ENCODE data around the gene DLEU7. TPM values are rescaled to one million over a fixed set of nuclear protein-coding genes. Genes with fewer than 3 reads are reported as not detected.

DLEU7 gene
- total RNA-seq, 4 donors from 2014 or later = 0.49 to 0.61 TPM; not detected in 2

GRCh38 chr13:50841786-50842185 lies 1.7 kb downstream of the DLEU7 start:
- H3K4me3 ChIP-seq (ENCODE audit: low read depth, poor library complexity, severe bottlenecking) = no peak overlapping the region
- DNase-seq (ENCODE audit: low spot score in 2 of 2) = no peak
- no peak for TF ChIP-seq POLR2A (IDR thresholded peaks at IDR 0.05)
- TF ChIP-seq CTCF (IDR thresholded peaks at IDR 0.05) = no peak
- WGBS, 2 donors = 82 to 90% methylated on average over 7 of the region's 7 CpGs
- intact Hi-C loops (cut with DNase I; ENCODE audit: low total_unique reads) = no loop called here

GRCh38 chr13:50840284-50840683 lies 3.2 kb downstream of the DLEU7 start:
- intact Hi-C loops (cut with DNase I; ENCODE audit: low total_unique reads) = no loop called here
- H3K4me3 ChIP-seq (ENCODE audit: low read depth, poor library complexity, severe bottlenecking) = no peak overlapping the region
- DNase-seq (ENCODE audit: low spot score in 2 of 2) = no peak
- WGBS, 2 donors = 90 to 92% methylated on average over 3 of the region's 3 CpGs
- TF ChIP-seq CTCF (IDR thresholded peaks at IDR 0.05) (no peak), POLR2A (IDR thresholded peaks at IDR 0.05) (no peak)

DNA sequence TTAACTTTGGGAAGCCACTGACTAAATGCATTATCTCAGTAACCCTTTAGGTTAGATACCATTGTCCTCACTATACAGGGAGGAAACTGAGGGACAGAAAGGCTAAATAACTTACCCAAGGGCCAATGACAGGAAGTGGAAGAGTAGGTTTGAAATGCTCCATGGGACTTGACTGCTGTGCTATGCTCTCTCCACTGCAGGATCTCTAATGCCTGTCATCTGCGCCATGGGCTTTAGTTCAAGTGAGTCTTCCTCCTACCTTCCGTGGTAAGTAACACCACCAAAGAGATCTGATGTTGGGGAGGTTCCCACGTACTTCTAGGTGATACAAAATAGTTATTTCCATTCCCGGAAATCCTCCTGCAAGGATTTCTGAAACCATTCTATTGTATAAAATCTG lies 3.7 kb downstream of the DLEU7 start:
- TF ChIP-seq CTCF (IDR thresholded peaks at IDR 0.05) (no peak), POLR2A (IDR thresholded peaks at IDR 0.05) (no peak)
- no peak for DNase-seq (ENCODE audit: low spot score in 2 of 2)
- H3K4me3 ChIP-seq (ENCODE audit: low read depth, poor library complexity, severe bottlenecking) = no peak overlapping the region
- WGBS, 2 donors = 94 to 95% methylated on average over 4 of the region's 4 CpGs
- intact Hi-C loops (cut with DNase I; ENCODE audit: low total_unique reads) = no loop called here

DNA sequence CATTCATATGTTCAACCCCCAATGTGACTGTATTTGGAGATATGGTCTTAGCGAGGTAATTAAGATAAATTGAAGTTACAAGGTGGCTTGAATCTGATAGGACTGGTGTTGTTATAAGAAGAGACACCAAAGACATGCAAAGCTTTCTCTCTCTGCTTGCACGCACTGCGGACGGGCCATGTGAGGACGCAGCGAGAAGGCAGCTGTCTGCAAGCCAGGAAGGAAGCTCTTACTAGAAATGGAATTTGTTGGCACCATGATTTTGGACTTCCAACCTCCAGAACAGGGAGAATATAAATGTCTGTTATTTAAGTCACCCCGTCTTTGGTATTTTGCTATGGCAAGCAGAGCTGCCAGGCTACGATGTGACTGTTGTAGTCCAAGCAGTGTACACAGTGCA lies 4.8 kb downstream of the DLEU7 start:
- DNase-seq (ENCODE audit: low spot score in 2 of 2) = no peak
- 74 to 76% methylated on average over 8 of the region's 8 CpGs for WGBS, 2 donors
- no peak overlapping the region for H3K4me3 ChIP-seq (ENCODE audit: low read depth, poor library complexity, severe bottlenecking)
- TF ChIP-seq POLR2A (IDR thresholded peaks at IDR 0.05) (no peak), CTCF (IDR thresholded peaks at IDR 0.05) (no peak)
- intact Hi-C loops (cut with DNase I; ENCODE audit: low total_unique reads) = no loop called here

GRCh38 chr13:50838031-50838430 lies 5.5 kb downstream of the DLEU7 start:
- 68 to 83% methylated on average over 5 of the region's 5 CpGs for WGBS, 2 donors
- intact Hi-C loops (cut with DNase I; ENCODE audit: low total_unique reads) = no loop called here
- TF ChIP-seq POLR2A (IDR thresholded peaks at IDR 0.05) (no peak), CTCF (IDR thresholded peaks at IDR 0.05) (no peak)

DNA sequence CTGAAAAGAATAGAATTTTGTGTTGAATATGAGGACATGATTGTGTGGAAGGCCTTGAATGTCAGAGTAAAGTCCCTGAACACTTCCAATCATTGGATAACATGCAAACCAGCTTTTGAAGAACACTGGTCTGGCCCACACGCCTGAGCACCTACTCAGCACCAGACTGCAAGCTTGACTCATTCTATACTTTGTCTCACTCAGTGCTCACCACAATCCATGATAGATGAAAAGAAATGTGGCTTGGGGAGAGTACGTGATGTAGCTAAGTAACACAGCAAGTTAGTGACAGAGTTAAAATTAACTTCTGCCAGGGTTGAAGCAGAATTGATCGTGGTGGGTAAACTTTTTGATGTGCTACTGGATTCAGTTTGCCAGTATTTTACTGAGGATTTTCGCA lies 12.0 kb downstream of the DLEU7 start:
- H3K4me3 ChIP-seq (ENCODE audit: low read depth, poor library complexity, severe bottlenecking) = no peak overlapping the region
- 89 to 94% methylated on average over 4 of the region's 4 CpGs for WGBS, 2 donors
- DNase-seq (ENCODE audit: low spot score in 2 of 2) = no peak
- no peak for TF ChIP-seq POLR2A (IDR thresholded peaks at IDR 0.05)
- TF ChIP-seq CTCF (IDR thresholded peaks at IDR 0.05) = no peak
- intact Hi-C loops (cut with DNase I; ENCODE audit: low total_unique reads) = no loop called here

More at GRCh38 chr13:50838031-50838430, 5.5 kb downstream of the DLEU7 start:
- H3K4me3 ChIP-seq (ENCODE audit: low read depth, poor library complexity, severe bottlenecking) = no peak overlapping the region
- no peak for DNase-seq (ENCODE audit: low spot score in 2 of 2)

Measured in lower leg skin (tissue), 4 donors.